Mesenchymal stem cell (in vitro differentiated cells and primary cell): ENCODE data around the gene DSCAML1.

Source experiments
- DNase-seq: peaks from one replicate; pipeline ENCODE4 v3.0.0-alpha.2; 2013
- H2AFZ ChIP-seq: one replicate; pipeline ENCODE4 v1.6.1; 2013; ENCODE audit warnings: low read depth, mild to moderate bottlenecking, control low read depth, inconsistent platforms, low read length, moderate library complexity
- H2AK5ac ChIP-seq: 2 replicates; pipeline ENCODE4 v1.6.1; 2013; ENCODE audit warnings: low read length, moderate library complexity, mild to moderate bottlenecking, inconsistent platforms; ENCODE audit not compliant: severe bottlenecking
- H2BK120ac ChIP-seq: one replicate; pipeline ENCODE4 v1.6.1; 2013; ENCODE audit warnings: low read depth, mild to moderate bottlenecking, inconsistent platforms, low read length, moderate library complexity
- H2BK12ac ChIP-seq, 2 experiments: one replicate each; pipeline ENCODE4 v1.6.1; 2013; ENCODE audit warnings: inconsistent platforms in 2 of 2, low read length in 2 of 2, mild to moderate bottlenecking in 2 of 2, moderate library complexity in 2 of 2, control low read depth in 1 of 2
- H2BK15ac ChIP-seq: one replicate; pipeline ENCODE4 v1.6.1; 2013; ENCODE audit warnings: mild to moderate bottlenecking, low read depth, inconsistent platforms; ENCODE audit not compliant: poor library complexity, severe bottlenecking
- H2BK5ac ChIP-seq: 2 replicates; pipeline ENCODE4 v1.6.1; 2013; ENCODE audit warnings: low read depth, mild to moderate bottlenecking, low read length, control low read depth, inconsistent platforms; ENCODE audit not compliant: poor library complexity, severe bottlenecking
- H3K14ac ChIP-seq, 2 experiments: one replicate each; pipeline ENCODE4 v1.6.1; 2013; ENCODE audit warnings: inconsistent platforms in 2 of 2, low read length in 2 of 2, control low read depth in 1 of 2, mild to moderate bottlenecking in 1 of 2, moderate library complexity in 1 of 2
- H3K18ac ChIP-seq, 2 experiments: one replicate each; pipeline ENCODE4 v1.6.1; 2013; ENCODE audit warnings: inconsistent platforms in 2 of 2, low read length in 2 of 2, control low read depth in 1 of 2, low read depth in 1 of 2, mild to moderate bottlenecking in 1 of 2
- H3K23ac ChIP-seq, 2 experiments: one replicate each; pipeline ENCODE4 v1.6.1; 2013; ENCODE audit warnings: inconsistent platforms in 2 of 2, low read length in 2 of 2, mild to moderate bottlenecking in 2 of 2, moderate library complexity in 2 of 2, control low read depth in 1 of 2
- H3K27ac ChIP-seq: 2 replicates; pipeline ENCODE4 v1.5.1; 2013; ENCODE audit warnings: mild to moderate bottlenecking, moderate library complexity, low read length, control low read depth, inconsistent platforms; ENCODE audit not compliant: poor library complexity, severe bottlenecking
- H3K27me3 ChIP-seq, 2 experiments: 2 replicates each; pipeline versions ENCODE4 v1.6.1 to v1.7.0; 2013; ENCODE audit warnings: low read length in 2 of 2, mild to moderate bottlenecking in 2 of 2, moderate library complexity in 2 of 2, control low read depth in 1 of 2, inconsistent platforms in 1 of 2; ENCODE audit not compliant: control insufficient read depth in 1 of 2, insufficient read depth in 1 of 2
- H3K36me3 ChIP-seq, 2 experiments: 2 replicates each; pipeline versions ENCODE4 v1.6.1 to v1.7.0; 2013; ENCODE audit warnings: low read length in 2 of 2, control low read depth in 1 of 2, inconsistent platforms in 1 of 2, low read depth in 1 of 2, mild to moderate bottlenecking in 1 of 2; ENCODE audit not compliant: insufficient read depth in 2 of 2, control insufficient read depth in 1 of 2
- H3K4ac ChIP-seq, 2 experiments: one replicate each; pipeline ENCODE4 v1.6.1; 2013; ENCODE audit warnings: inconsistent platforms in 2 of 2, low read length in 2 of 2, mild to moderate bottlenecking in 2 of 2, moderate library complexity in 2 of 2, control low read depth in 1 of 2, low read depth in 1 of 2
- H3K4me1 ChIP-seq: 2 replicates; pipeline ENCODE4 v1.6.1; 2013; ENCODE audit warnings: low read depth, low read length, control low read depth; ENCODE audit not compliant: control insufficient read depth, insufficient read depth
- H3K4me2 ChIP-seq: 2 replicates; pipeline ENCODE4 v1.6.1; 2013; ENCODE audit warnings: low read length, mild to moderate bottlenecking, inconsistent platforms; ENCODE audit not compliant: poor library complexity, severe bottlenecking
- H3K4me3 ChIP-seq, 2 experiments: 2 replicates each; pipeline versions ENCODE4 v1.5.1 to v1.7.0; 2013; ENCODE audit warnings: low read length in 2 of 2, mild to moderate bottlenecking in 2 of 2, control low read depth in 1 of 2, low read depth in 1 of 2; ENCODE audit not compliant: insufficient read depth in 1 of 2
- H3K79me1 ChIP-seq: replicated peaks from 2 replicates; pipeline ENCODE4 v1.6.1; 2013; ENCODE audit warnings: mild to moderate bottlenecking, control low read depth, low read length, inconsistent platforms; ENCODE audit not compliant: poor library complexity, severe bottlenecking
- H3K9ac ChIP-seq: 2 replicates; pipeline ENCODE4 v1.7.0; 2013; ENCODE audit warnings: mild to moderate bottlenecking, low read length, moderate library complexity
- H3K9me3 ChIP-seq: 2 replicates; pipeline ENCODE4 v1.7.0; 2013; ENCODE audit warnings: mild to moderate bottlenecking, low read length; ENCODE audit not compliant: control insufficient read depth
- H4K8ac ChIP-seq: one replicate; pipeline ENCODE4 v1.6.1; 2013; ENCODE audit warnings: inconsistent platforms, mild to moderate bottlenecking, low read length, moderate library complexity
- H4K91ac ChIP-seq: one replicate; pipeline ENCODE4 v1.6.1; 2013; ENCODE audit warnings: mild to moderate bottlenecking, low read length, inconsistent platforms
- WGBS: methylation state at CpG from one replicate; pipeline ENCODE4 v1.1.7; 2013; ENCODE audit warnings: mixed read lengths; 5-methylcytosine and 5-hydroxymethylcytosine counted together

DSCAML1 gene

DNA sequence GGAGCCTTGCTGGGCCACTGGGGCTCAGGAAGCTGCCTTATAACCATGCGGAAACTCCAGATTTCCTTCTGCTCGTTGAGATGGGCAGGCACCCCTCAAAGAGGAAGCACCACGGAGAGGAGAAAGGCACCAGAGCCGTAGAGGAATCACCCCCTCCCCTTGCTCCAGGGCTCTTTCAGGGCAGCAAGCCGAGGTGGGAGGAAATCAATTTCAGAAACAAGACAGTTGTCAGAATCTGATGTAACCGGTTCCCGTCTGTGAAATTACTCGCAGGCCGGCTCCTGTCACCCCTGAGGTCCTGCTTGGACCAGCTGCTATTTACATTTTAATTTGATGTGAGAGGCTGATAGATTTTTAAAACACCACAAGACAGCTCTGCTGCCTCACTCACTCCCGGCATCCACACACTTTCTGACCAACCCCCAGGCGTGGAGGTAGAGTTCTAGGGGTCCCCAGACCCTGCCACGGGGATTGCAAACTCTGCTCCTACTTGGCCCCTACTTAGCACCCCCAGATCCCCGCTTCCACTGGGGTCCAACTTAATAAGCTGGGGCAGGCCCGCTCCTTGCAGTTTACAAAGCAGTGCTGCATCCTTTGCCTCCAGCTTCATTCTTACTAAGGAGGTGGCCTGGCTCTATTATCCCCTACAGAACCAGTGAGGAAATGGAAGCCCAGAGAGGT is 306.9 kb downstream of the DSCAML1 start:
- Histone ChIP-seq H4K91ac (no peak overlapping the region), H3K9ac (no peak overlapping the region), H2BK12ac (no peak overlapping the region), H3K4me3 (no peak overlapping the region), H3K27me3 (peaks cover 49 to 87% of the 10 kb centered on the region in 2 experiments), H3K14ac (no peak overlapping the region), H3K79me1 (no peaks in the 10 kb centered on the region), H3K9me3 (no peaks in the 10 kb centered on the region), H3K23ac (no peak overlapping the region), H2BK5ac (no peak overlapping the region), H4K8ac (no peak overlapping the region), H3K36me3 (no peaks in the 10 kb centered on the region), H3K4me2 (no peak overlapping the region), H3K18ac (no peak overlapping the region), H2AK5ac (no peak overlapping the region), H3K4me1 (no peaks in the 10 kb centered on the region), H3K27ac (no peak overlapping the region), H2AFZ (no peak overlapping the region), H2BK15ac (no peak overlapping the region), H2BK120ac (no peak overlapping the region), H3K4ac (no peak overlapping the region)
- DNase-seq: no peak
- WGBS: 53% methylated on average over 11 of the region's 14 CpGs

DNA sequence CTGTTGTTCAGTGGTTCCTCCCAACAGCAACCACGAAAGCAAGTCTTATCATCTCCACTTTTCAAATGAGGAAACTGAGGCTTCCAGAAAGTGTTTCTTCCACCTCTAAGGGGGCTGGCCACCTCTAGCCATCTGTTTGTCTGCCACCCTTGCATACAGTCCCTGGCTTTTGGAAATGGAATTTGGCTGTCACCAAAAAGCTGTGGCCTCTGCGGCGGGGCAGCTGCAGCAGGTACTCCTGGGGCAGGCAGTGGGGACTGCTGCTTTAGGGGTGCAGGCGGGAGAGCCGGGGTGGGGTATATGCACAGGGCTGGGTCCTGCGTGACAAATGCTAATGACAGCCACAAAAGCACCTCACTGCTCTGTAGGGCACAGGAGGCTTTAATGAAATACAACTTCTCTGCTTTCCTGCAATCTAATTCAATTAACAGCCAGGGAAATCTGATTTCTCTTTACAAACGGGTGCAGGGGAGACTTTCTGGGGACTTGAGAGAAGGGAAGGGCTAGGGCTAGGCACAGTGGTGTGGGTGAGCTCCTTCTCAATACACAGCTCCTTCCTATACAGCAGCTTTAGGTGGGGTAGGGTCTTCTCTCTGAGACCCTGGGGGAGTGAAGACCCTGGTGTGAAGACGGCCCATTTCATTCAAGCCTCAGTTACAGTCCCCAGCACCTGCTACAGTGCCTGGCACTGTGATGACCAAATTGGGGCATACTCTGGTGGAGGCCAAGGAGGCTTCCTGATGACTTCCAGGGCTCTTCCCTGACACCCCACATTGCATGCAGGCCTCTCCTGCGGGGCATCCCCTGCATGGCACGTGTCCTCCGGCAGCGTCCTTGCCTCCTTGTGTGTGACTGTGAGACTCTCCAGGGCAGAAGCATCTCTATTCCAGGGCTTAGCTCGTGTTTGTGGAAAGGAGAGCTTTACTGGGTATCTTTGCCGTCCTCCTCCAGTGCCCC is 307.7 kb downstream of the DSCAML1 start:
- no peak overlapping the region for H2AK5ac ChIP-seq
- H3K9me3 ChIP-seq: no peaks in the 10 kb centered on the region
- no peak overlapping the region for H3K4ac ChIP-seq
- H3K79me1 ChIP-seq: no peaks in the 10 kb centered on the region
- no peak overlapping the region for H4K91ac ChIP-seq
- H2BK5ac ChIP-seq: no peak overlapping the region
- H4K8ac ChIP-seq: no peak overlapping the region
- no peak overlapping the region for H3K9ac ChIP-seq
- 73% methylated on average over 10 of the region's 14 CpGs for WGBS
- no peak overlapping the region for H3K4me2 ChIP-seq
- H3K27me3 ChIP-seq: peaks cover 44 to 84% of the 10 kb centered on the region in 2 experiments
- no peak overlapping the region for H2BK15ac ChIP-seq
- H3K27ac ChIP-seq: no peak overlapping the region
- no peak overlapping the region for H2BK12ac ChIP-seq
- H3K36me3 ChIP-seq: no peaks in the 10 kb centered on the region
- no peak overlapping the region for H3K18ac ChIP-seq
- H2BK120ac ChIP-seq: no peak overlapping the region
- H3K23ac ChIP-seq: no peak overlapping the region
- H3K4me1 ChIP-seq: no peaks in the 10 kb centered on the region
- H3K14ac ChIP-seq: no peak overlapping the region
- H2AFZ ChIP-seq: no peak overlapping the region
- DNase-seq: no peak
- H3K4me3 ChIP-seq: no peak overlapping the region

DNA sequence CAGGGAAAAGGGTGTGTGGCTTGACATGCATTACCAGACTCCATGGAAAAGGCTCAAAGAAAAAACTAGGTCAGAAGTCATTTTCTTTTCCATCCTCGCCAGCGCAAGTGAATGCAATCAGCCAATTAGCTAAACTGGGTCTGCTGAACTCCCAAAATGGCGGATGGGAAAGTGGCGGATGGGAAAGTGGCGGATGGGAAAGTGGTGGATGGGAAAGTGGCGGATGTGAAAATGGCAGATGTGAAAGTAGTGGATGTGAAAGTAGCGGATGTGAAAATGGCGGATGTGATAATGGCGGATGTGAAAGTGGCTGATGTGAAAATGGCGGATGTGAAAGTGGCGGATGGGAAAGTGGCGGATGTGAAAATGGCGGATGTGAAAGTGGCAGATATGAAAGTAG is 311.0 kb downstream of the DSCAML1 start:
- Histone ChIP-seq H2BK12ac (no peak overlapping the region), H3K4me3 (no peak overlapping the region), H3K23ac (no peak overlapping the region), H3K36me3 (peaks cover 0 to 3% of the 10 kb centered on the region in 2 experiments), H3K27ac (no peak overlapping the region), H3K27me3 (peaks cover 54 to 75% of the 10 kb centered on the region in 2 experiments), H3K4me2 (no peak overlapping the region), H3K9me3 (no peaks in the 10 kb centered on the region), H4K91ac (no peak overlapping the region), H2BK5ac (no peak overlapping the region), H2AK5ac (no peak overlapping the region), H3K79me1 (no peaks in the 10 kb centered on the region), H4K8ac (no peak overlapping the region), H3K14ac (no peak overlapping the region), H3K9ac (no peak overlapping the region), H2AFZ (no peak overlapping the region), H3K4ac (no peak overlapping the region), H3K4me1 (peaks cover 2% of the 10 kb centered on the region), H2BK120ac (no peak overlapping the region), H3K18ac (no peak overlapping the region), H2BK15ac (no peak overlapping the region)
- no peak for DNase-seq
- WGBS: 93% methylated on average over 13 of the region's 13 CpGs

DNA sequence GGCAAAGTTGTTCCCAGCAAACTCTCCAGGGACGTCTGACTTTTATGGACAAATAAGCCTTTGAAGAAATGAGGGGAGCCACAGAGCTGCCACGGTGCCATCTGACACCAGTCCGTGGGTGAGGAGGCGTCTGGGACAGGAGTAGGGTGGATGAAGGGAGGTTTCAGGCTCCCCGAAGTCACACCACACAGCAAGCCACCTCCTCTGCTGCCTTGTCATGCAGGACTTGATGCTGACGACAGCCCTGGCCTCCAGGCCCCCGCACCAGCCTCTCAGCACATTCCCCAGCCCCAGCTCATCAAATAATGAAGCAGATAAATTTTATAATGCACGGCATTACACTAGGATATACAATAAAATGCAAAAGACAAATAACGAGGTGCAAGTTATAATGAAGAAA is 312.9 kb downstream of the DSCAML1 start:
- H3K9me3 ChIP-seq: no peaks in the 10 kb centered on the region
- peaks cover 2% of the 10 kb centered on the region for H3K4me1 ChIP-seq
- no peak overlapping the region for H3K4ac ChIP-seq
- no peak overlapping the region for H2BK15ac ChIP-seq
- peaks cover 0 to 3% of the 10 kb centered on the region in 2 experiments for H3K36me3 ChIP-seq
- H3K14ac ChIP-seq: no peak overlapping the region
- H3K23ac ChIP-seq: no peak overlapping the region
- H3K27ac ChIP-seq: no peak overlapping the region
- no peak overlapping the region for H2BK12ac ChIP-seq
- DNase-seq: no peak
- H2AFZ ChIP-seq: no peak overlapping the region
- H2BK5ac ChIP-seq: no peak overlapping the region
- H3K9ac ChIP-seq: no peak overlapping the region
- no peaks in the 10 kb centered on the region for H3K79me1 ChIP-seq
- WGBS: 64% methylated on average over 7 of the region's 9 CpGs
- H4K8ac ChIP-seq: no peak overlapping the region
- H2BK120ac ChIP-seq: no peak overlapping the region
- no peak overlapping the region for H4K91ac ChIP-seq
- no peak overlapping the region for H3K4me3 ChIP-seq
- H3K4me2 ChIP-seq: no peak overlapping the region
- H3K18ac ChIP-seq: no peak overlapping the region
- H2AK5ac ChIP-seq: no peak overlapping the region
- peaks cover 40 to 56% of the 10 kb centered on the region in 2 experiments for H3K27me3 ChIP-seq
